Measurements from ENCODE around the gene ARHGAP25. TPM values are rescaled to one million over a fixed set of nuclear protein-coding genes. Genes with fewer than 3 reads are reported as not detected.

Gene ARHGAP25
- polyA plus RNA-seq, 1 donor = 2.6 TPM

GRCh38 chr2:68829749-68830148 lies 95.1 kb downstream of the ARHGAP25 start:
- DNase-seq (ENCODE audit: low read depth) = no peak

GRCh38 chr2:68831686-68832232 lies 97.1 kb downstream of the ARHGAP25 start:
- no peak for DNase-seq (ENCODE audit: low read depth)

- DNase-seq (ENCODE audit: low read depth) = peak; percentile 38
These were observed 97.7 kb downstream of the ARHGAP25 start for GRCh38 chr2:68832233-68832869.

GRCh38 chr2:68833162-68833561 lies 98.6 kb downstream of the ARHGAP25 start:
- DNase-seq (ENCODE audit: low read depth) = no peak

GRCh38 chr2:68834737-68835376 lies 100.2 kb downstream of the ARHGAP25 start:
- no peak for DNase-seq (ENCODE audit: low read depth)

- no peak for DNase-seq (ENCODE audit: low read depth)
These were observed 101.0 kb downstream of the ARHGAP25 start for GRCh38 chr2:68835621-68836020.

- no peak for DNase-seq (ENCODE audit: low read depth)
These were observed 102.7 kb downstream of the ARHGAP25 start for GRCh38 chr2:68837164-68837860.

GRCh38 chr2:68837861-68838341 lies 103.3 kb downstream of the ARHGAP25 start:
- DNase-seq (ENCODE audit: low read depth) = no peak

- no peak for DNase-seq (ENCODE audit: low read depth)
These were observed 104.0 kb downstream of the ARHGAP25 start for GRCh38 chr2:68838641-68839040.

- no peak for DNase-seq (ENCODE audit: low read depth)
These were observed 104.7 kb downstream of the ARHGAP25 start for GRCh38 chr2:68839260-68839833.

- no peak for DNase-seq (ENCODE audit: low read depth)
These were observed 110.4 kb downstream of the ARHGAP25 start for GRCh38 chr2:68845043-68845442.

GRCh38 chr2:68846091-68846490 lies 111.5 kb downstream of the ARHGAP25 start:
- DNase-seq (ENCODE audit: low read depth) = no peak

GRCh38 chr2:68847751-68848150 lies 113.1 kb downstream of the ARHGAP25 start:
- no peak for DNase-seq (ENCODE audit: low read depth)

- DNase-seq (ENCODE audit: low read depth) = no peak
These were observed 115.0 kb downstream of the ARHGAP25 start for GRCh38 chr2:68849579-68850030.

- DNase-seq (ENCODE audit: low read depth) = no peak
These were observed 115.9 kb downstream of the ARHGAP25 start for GRCh38 chr2:68850524-68850923.

- DNase-seq (ENCODE audit: low read depth) = no peak
These were observed 118.4 kb downstream of the ARHGAP25 start for GRCh38 chr2:68853035-68853434.

GRCh38 chr2:68853915-68854314 lies 119.3 kb downstream of the ARHGAP25 start:
- DNase-seq (ENCODE audit: low read depth) = no peak

GRCh38 chr2:68854476-68854875 lies 119.9 kb downstream of the ARHGAP25 start:
- no peak for DNase-seq (ENCODE audit: low read depth)

GRCh38 chr2:68855550-68855949 lies 120.9 kb downstream of the ARHGAP25 start:
- no peak for DNase-seq (ENCODE audit: low read depth)

- no peak for DNase-seq (ENCODE audit: low read depth)
These were observed 122.7 kb downstream of the ARHGAP25 start for GRCh38 chr2:68857202-68857845.

- no peak for DNase-seq (ENCODE audit: low read depth)
These were observed 123.3 kb downstream of the ARHGAP25 start for GRCh38 chr2:68857855-68858456.
